HG02840 (cell line): ENCODE data around the gene CDK19.

Source experiments
- ATAC-seq: cut with Tn5 transposase; IDR thresholded peaks from one replicate; pipeline ENCODE4 v1.9.1; 2021; ENCODE audit warnings: mild to moderate bottlenecking, moderate library complexity, moderate number of reproducible peaks; ENCODE audit not compliant: unreplicated experiment, low FRiP score

Gene CDK19

DNA sequence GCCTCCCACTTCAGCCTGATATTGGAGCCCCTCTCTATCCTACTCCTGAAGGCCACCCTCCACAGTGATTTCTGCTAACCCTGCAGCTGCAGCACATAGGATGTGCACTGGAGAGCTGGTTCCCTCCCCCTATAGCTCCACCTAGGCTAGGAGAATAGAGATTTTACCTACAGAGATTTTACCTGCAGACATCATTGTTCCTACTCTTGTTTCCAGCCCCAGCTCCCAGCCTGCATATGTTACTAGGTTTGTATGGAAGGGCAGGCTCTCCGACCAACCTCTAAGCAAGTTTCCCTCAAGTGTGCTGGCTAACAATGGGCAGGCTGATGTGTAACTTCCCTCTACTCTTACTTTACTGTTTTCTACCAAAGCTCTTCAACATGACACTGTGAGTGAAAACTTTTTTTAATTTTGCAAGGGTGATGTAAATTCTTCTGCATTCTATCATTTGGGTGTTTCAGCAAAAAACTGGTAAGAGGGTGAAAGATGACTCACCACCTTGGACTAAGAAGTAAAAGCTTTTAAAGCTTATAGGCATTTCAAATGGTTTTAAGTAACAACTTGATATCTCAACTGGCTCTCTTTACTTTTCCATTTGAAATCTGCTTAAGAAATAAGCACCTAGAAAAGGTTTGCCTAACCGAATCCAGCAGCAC lies 106.8 kb downstream of the CDK19 start:
- ATAC-seq: no peak

DNA sequence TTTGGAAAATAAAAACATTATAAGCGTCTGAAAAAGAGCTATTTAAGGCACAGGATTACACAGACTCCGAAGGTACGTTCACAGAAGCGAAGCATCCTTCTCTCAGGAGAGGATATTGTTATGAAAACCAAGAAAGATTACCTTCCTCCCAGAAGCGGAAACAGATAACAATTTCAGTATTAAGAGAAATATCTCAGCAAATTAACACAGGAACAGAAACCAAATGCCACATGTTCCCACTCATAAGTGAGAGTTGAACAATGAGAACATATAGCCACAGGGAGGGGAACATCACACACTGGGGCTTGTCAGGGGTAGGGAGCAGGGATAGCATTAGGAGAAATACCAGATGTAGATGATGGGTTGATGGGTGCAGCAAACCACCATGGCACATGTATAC lies 109.7 kb downstream of the CDK19 start:
- no peak for ATAC-seq

DNA sequence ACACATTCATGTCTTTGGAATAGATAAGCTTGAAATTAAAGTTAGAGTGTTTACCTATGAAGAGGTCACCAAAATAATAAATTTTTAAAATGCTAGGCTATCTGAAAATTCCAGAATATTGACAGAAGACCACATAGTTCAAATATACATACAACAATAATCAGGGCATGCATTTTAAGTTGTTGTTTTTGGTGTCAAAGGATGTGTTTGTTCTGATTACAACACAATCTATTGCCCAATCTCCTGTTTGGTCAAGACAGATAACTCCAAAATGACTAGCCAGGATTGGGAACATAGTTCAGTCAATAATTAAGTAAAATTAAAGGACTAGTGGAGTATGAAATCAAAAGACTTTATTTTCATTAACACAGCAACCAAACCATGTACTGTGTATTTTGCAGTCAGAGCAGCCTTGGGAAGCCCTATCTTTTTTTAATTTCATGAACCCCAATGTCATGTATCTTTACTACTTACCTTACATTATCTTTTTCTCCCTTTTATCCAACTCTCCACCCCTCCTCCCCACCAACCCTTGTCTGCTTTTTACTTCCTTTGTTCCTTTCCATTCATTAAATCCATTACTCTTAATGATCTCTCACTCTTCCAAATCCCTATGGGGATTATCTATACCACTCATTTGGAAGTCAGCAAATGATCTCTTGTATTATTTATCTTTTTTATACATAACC lies 111.2 kb downstream of the CDK19 start:
- no peak for ATAC-seq

DNA sequence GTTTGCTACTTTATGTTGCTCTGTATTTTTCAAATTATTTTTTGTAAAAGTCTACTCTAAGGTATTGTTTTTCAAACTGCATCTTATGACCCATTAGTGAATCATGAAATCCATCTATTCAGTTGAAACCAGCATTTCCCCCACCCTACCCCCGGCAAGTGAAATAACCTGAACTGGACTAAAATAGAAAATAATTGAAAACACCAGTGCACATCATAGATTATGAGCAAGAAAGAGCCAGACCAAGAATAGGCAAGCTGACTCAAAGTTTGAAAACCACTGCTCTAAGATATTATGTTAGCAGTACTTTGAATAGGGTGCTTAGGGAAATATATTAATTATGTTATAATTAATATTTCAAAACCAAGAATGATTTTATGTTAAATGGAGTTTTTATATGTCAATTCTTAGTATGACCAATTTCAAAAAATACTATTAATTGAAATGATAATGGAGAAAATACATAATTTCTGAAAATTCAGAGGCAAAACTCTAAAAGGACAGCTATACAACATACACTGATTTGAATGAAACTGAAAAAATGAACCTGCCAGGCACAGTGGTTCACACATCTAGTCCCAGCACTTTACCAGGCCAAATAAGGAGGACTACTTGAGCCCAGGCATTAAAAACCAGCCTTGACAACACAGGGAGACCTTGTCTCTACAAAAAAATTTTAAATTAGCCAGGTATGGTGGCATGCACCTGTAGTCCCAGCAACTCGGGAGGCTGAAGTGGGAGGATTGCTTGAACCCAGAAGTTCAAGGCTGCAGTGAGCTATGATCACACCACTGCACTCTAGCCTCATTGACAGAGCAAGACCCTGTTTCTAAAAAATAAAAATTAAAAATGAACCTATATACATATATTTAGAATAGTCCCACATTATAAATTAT lies 112.0 kb downstream of the CDK19 start:
- ATAC-seq: no peak

DNA sequence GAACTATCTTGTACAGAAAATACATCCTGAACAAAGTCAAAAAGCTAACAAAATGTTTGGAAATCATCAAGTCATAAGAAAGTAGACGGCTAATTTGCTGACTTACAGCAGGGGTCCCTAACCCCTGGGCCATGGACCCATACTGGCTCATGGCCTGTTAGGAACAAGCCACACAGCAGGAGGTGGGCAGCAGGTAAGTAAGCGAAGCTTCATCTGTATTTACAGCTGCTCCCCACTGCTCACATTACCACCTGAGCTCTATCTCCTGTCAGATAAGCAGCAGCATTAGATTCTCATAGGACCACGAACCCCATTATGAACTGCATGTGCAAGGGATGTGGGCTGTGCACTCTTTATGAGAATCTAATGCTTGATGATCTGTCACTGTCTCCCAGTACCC lies 115.5 kb downstream of the CDK19 start:
- no peak for ATAC-seq

DNA sequence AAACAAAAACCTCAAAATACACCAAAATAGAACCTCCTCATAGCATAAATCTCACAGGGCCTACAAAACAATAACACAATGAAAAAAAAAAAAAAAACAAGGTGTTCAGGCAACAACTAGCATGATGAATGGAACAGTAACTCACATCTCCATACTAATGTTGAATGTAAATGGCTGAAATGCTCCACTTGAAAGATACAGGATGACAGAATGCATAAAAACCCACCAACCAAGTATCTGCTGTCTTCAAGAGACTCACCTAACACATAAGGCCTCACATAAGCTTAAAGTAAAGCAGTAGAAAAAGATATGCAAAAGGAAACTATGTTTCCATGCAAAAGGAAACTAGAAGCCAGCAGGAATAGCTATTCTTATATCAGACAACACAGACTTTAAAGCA lies 121.3 kb downstream of the CDK19 start:
- ATAC-seq: no peak

DNA sequence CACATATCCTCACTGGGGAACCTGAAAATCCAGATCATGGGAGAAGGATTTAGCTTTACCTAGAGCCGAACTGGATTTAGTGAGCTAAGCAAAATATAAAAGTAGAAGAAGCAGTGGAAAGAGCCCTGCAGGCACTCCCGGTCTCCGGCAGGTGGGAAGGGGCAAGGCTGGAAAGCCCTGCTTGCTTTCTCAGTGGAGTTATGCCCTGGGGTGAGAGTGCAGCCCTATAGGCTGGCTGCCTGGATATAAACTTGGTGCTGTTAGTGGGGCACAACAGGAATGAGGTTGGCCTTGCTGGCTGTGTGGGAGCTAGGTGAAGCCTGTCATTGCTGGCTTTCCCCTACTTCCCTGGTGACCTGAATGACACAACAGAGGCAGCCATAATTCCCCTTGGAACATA lies 122.0 kb downstream of the CDK19 start:
- no peak for ATAC-seq

DNA sequence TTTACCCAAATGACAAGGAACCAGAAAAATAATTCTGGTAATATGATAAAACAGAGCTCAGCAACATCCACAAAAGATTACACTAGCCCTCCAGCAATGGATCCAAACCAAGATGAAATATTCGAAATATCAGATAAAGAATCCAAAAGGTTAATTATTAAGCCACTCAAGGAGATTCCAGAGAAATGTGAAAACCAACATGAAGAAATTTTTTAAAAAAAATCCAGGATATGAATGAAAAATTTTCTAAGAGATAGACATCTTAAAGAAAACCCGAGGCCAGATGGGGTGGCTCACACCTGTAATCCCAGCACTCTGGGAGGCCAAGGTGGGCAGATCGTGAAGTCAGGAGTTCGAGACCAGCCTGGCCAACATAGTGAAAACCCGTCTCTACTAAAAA lies 124.4 kb downstream of the CDK19 start:
- ATAC-seq: no peak

DNA sequence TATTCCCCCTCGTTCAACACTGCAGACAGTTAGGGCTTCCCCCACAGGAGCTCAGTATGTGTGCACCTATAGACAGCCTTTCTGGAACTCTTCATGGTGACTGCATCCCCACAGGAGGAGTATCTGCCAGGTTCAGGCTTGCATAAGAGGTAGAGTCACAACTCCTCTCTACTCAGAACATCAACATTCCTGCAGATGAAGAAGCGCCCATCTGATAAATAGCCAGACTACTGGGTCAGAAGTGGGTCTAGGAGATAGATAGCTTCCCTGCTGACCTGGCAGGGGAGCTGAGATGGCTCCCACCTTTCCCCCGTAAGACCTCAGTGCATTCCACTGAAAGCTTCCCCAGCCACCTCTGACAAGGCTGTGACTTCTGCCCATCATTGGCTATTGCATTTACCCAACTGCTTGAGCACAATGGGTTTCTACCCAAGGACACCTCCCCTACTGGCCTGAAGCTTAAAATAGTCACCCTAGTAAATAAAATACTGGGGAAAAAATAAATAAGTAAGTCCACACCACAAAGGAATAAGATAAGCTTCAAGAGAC lies 125.1 kb downstream of the CDK19 start:
- ATAC-seq: no peak

DNA sequence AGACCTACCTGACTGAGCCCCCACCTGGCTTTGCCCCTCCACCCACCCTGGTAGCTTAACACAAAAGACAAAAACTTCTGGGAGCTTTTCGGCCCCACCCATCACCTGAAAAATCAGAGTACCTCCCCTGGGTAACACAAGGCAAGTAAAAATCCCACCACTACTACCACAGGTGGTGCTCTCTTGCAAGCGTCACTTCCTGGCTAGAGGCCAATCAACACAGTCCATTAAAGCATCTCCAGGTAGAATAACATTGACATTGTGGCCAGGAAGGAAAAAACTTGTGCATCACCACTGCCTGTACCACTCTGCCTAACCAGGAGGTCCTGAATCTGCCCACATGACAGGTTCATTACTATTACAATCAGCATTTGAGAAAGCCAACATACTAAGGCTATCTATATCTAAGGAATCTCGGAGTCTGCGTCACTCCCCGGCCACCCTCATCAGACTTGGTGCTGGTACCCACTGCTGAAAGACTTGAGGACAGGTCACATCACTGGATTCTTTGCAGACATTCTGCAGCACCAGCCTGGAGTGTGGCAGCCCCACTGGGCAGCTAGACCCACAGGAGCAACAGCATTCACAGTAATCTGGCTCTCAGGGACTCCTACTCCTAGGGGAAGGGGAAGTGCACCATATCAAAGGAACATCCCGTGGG lies 125.9 kb downstream of the CDK19 start:
- no peak for ATAC-seq

DNA sequence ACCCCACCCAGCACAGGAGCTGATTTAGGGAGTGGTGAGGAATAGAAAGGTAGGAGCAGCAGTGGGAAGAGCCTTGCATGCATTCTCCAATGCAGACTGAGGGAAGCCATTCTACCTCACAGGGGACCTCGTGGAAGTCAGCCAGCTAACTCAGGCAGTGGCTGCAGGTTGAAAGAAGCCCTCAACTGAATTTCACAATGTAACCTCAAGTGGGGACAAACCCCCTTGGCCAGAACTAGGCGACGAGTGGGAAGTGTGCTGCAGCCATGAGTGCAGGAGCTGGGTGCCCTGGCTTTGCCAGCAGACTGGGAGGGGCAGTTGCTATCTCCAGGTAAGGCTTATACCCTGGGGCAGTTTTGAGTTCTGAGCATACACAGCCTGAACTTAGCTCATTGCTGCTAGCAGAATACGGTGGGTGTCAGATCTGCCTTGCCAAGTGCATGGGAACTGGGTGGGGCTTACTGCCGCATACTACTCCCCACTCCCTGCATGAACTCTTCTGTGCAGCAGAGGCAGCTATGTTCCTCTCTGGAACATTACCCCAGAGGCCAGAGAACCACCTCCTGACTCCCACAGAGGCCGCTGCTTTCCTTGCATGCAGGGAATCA lies 126.5 kb downstream of the CDK19 start:
- no peak for ATAC-seq

DNA sequence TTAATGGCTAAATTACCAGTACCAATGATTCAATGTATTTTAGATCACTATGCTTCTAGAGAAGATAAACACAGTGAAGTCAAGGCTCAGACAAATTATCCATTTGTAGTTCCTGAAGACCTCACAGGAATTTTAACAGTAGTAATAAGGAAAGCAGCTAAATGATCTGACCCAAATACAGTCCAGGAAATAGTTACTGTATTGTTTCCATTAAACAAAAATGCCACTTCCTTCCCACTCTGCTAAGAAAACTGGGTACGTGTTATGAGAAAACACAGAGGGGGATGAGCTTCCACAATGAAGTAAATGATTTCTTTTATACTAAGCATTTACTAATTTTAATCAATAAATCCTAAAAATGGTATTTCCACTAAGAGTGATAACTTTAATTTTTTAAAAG lies 127.9 kb downstream of the CDK19 start:
- no peak for ATAC-seq

DNA sequence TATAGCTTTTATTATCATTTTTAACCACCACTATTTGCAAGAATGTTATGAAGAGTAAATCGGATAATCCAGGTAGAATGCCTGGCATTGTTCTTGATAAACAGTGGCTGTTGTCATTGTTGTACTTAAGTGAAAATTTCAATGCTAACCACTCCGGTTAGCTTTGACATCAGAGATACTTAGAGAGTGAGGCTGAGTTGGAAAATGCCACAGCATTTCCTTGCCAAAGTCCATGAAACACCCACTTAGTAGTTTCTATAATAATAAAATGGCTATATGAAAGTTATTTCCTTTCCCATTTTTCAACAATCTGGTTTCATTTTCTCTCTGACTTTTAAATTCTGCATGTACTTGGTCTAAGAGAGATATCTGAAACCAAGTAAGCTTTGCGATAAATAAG lies 132.0 kb downstream of the CDK19 start:
- ATAC-seq: no peak

DNA sequence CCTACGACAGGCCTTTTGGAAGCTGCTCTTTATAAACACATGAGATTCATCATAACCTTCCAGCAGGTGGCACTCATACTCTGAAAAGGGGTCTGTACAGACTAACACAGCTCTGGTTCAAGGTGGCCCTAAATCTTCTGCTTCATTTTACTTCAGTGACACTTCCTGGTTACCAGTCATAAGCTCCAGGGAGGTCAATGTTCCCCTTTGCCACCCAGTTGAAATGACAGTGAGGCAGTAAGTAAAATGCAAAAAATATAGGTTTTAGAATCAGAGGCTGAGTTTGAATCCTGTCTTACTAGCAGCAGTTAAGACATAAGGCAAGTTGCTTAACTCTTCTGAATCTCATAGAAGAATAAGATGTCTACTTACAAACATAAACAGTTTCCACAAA lies 132.8 kb downstream of the CDK19 start:
- ATAC-seq: peak; percentile 91

DNA sequence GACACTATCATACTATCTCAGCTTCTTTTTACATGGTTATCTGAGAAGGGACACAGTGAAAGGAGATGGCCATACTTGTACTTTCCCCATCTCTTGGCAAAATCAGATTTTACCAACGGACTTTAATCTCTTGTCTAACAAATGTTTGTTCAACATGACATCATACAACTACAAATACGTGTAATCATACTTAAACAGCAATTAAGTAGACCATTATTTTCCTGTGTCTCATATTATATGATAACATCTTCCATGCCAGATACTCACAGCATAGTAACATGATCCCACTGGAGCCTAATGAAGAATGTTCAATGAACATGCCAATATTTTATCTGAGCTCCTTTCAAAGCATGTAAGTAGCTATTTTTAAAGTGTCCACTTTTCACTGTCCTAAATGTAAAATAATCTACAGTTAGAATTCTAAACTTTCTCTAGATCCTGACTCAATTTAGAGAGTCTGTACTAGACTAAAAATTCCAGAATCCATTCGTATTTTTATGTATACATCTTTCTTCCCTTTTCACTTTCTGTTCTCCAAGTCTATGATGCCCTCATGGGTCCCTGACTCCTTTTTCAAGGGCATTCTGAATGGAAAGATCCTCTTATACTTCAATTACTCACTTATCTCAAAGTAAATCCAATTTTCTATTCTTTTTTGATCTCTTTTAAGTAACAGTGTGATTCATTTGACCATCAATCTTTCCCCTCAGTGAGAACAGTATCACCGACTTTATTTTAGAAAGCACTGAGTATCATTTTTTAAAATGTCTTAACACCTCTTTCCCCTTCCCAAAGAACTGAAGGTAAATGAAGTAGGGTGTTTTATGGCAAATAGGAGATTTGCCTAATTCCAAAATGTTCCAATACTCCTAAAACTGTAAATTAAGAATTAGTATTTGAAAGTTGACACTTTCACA lies 133.5 kb downstream of the CDK19 start:
- no peak for ATAC-seq

DNA sequence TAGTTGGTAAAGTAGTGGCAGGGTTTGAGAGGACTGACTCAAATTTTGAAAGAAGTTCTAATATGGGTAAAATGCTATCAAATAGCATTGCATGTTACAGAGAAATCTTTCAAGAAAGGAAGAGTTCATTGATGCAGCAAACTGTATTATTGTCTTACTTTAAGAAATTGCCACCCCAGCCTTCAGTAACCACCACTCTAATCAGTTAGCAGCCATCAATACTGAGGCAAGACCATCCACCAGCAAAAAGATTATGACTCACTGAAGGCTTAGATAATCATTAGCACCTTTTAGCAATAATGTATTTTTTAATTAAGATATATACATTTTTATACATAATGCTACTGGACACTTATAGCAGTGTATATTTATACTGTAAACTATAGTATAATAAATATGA lies 138.9 kb downstream of the CDK19 start:
- ATAC-seq: no peak

DNA sequence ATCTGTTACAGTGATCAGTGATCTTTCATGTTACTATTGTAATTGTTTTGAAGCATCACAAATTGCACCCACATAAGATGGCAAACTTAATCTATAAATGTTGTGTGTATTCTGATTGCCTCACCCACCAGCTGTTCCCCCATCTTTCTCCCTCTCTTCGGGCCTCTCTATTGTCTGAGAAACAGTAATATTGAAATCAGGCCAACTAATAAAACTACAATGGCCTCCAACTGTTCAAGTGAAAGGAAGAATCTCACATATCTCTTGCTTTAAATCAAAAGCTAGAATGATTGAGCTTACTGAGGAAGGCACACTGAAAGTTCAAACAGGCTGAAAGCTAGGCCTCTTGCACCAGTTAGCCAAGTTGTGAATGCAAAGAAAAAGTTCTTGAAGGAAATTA lies 141.2 kb downstream of the CDK19 start:
- no peak for ATAC-seq

DNA sequence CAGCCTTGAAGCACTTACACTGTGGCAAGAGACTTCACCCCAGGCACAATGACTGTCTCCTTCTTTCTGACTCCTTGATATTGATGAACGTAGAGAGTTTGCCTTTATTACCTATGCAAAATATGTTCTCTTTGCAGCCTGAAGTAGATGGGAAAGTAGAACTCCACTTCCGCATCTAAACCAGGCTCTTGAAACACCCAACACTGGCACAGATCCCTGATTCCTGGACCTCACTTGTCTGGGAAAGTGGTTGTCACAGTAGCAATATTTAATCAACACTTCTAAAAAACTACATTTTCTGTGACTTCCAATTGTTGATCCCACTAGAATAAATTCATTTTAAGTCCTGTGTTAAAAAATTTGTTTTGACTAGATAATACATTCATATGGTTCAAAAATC lies 143.1 kb downstream of the CDK19 start:
- ATAC-seq: no peak

DNA sequence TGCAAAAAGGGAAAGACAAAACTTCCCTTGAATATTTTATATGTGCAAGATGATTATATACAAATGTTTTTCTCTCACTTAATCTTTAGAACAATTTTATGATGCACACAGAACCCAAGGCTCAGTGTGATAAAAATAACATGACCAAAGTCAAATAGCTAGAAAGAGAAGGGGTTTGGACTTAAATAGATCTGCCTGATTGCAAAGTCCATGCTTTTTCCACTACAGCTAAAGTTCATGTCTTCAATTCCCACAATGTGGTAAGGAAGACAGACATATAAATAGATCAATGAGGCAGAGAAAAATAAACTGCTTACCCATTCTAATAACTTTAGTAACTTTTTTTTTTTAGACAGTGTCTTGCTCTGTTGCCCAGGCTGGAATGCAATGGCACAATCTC lies 143.8 kb downstream of the CDK19 start:
- no peak for ATAC-seq
